OCI-LY3 (cell line): ENCODE measurements around the gene DROSHA.

Source experiments
- CTCF ChIP-seq: fragments of 200-600, 300-600 bp; sonication (generic); IDR thresholded peaks from 2 replicates; pipeline ENCODE4 v1.5.1; 2014; ENCODE audit warnings: antibody characterized with exemption, low read length, low read depth
- EZH2phosphoT487 ChIP-seq: fragments of 200-600 bp; shearing (Covaris generic); IDR thresholded peaks from 2 replicates; pipeline ENCODE4 v1.6.1; 2018; ENCODE audit warnings: antibody characterized with exemption, mixed run types, low read depth

GRCh38 chr5:31436851-31437250, 95.0 kb downstream of the DROSHA start:
- TF ChIP-seq CTCF (no peak), EZH2phosphoT487 (no peak)
